HepG2 (cell line): ENCODE results near the gene DSCAM. TPM values are rescaled to one million over a fixed set of nuclear protein-coding genes. Genes with fewer than 3 reads are reported as not detected.

Experiments used
- ATAC-seq: fragments of 200-7000 bp; cut with Tn5 transposase; 3 replicates; pipeline ENCODE4 v1.9.1; 2020; ENCODE audit warnings: mild to moderate bottlenecking, moderate library complexity
- BruUV-seq: library from RNA; stranded (reverse); fragments of 400-500 nt; replicated peaks from 2 replicates; lab custom pipeline; 2021; lab: Mats Ljungman, UMichigan
- CTCF ChIA-PET: fragments of 300-600 bp; formaldehyde crosslinking; extraction: SDS; loops from one replicate; lab custom pipeline; 2021; ENCODE audit warnings: low total read pairs, inconsistent platforms, low intra/inter-chr PET ratio; lab: Yijun Ruan, JAX
- POLR2A ChIA-PET: fragments of 350-600 bp; sonication (Branson Sonifier 250); formaldehyde crosslinking; loops from one replicate; lab custom pipeline; 2020; ENCODE audit warnings: antibody characterized with exemption, inconsistent platforms; lab: Yijun Ruan, JAX
- DNase-seq: peaks from one replicate; pipeline ENCODE4 v3.0.0-alpha.2; 2015; ENCODE audit warnings: low spot score
- FAIRE-seq: peaks from 3 replicates; lab custom pipeline; 2011; peaks lifted over from hg19 to GRCh38; lab: Jason Lieb, UNC
- H2AFZ ChIP-seq: one replicate; pipeline ENCODE4 v1.6.1; 2011; ENCODE audit warnings: low read length, inconsistent platforms
- H3K27ac ChIP-seq: fragments of 300-600 bp; 3 replicates; pipeline ENCODE4 v1.8.0; 2011; ENCODE audit warnings: mixed run types, mild to moderate bottlenecking, mixed read lengths, low read length, inconsistent platforms; ENCODE audit not compliant: insufficient read depth; ENCODE audit errors: extremely low read length
- H3K27me3 ChIP-seq, 2 experiments: fragments of 200-600 bp in 1 of 2; 2 replicates in 1 of 2; 3 replicates in 1 of 2; pipeline versions ENCODE4 v1.6.0 to v1.8.0; 2011; ENCODE audit warnings: low read length in 2 of 2, mild to moderate bottlenecking in 2 of 2, moderate library complexity in 2 of 2, inconsistent platforms in 1 of 2; ENCODE audit not compliant: insufficient read depth in 2 of 2, control insufficient read depth in 1 of 2
- H3K36me3 ChIP-seq, 2 experiments: fragments of 200-600 bp in 1 of 2; replicated peaks in 1 of 2; 2 replicates in 1 of 2; 3 replicates in 1 of 2; pipeline versions ENCODE4 v1.5.1 to v1.8.0; 2011; ENCODE audit warnings: low read length in 2 of 2, inconsistent platforms in 1 of 2; ENCODE audit not compliant: insufficient read depth in 2 of 2, control insufficient read depth in 1 of 2
- H3K4me1 ChIP-seq: 2 replicates; pipeline ENCODE4 v1.5.1; 2012; ENCODE audit warnings: low read length, inconsistent platforms; ENCODE audit not compliant: insufficient read depth
- H3K4me2 ChIP-seq: 2 replicates; pipeline ENCODE4 v1.6.0; 2011; ENCODE audit warnings: low read depth, low read length, inconsistent platforms
- H3K4me3 ChIP-seq, 3 experiments: fragments of 200-600 bp in 1 of 3; sonication (generic), shearing (Covaris generic) in 1 of 3; replicated peaks in 1 of 3; 2 replicates each; pipeline ENCODE4 v1.5.1; 2011 to 2016; ENCODE audit warnings: low read length in 3 of 3, inconsistent platforms in 2 of 3, low read depth in 2 of 3, mild to moderate bottlenecking in 2 of 3, control low read depth in 1 of 3, mixed read lengths in 1 of 3; ENCODE audit not compliant: insufficient read depth in 1 of 3
- H3K79me2 ChIP-seq: one replicate; pipeline ENCODE4 v1.6.1; 2011; ENCODE audit warnings: low read length, inconsistent platforms; ENCODE audit not compliant: insufficient read depth
- H3K9ac ChIP-seq: 2 replicates; pipeline ENCODE4 v1.6.0; 2011; ENCODE audit warnings: mild to moderate bottlenecking, low read depth, low read length, inconsistent platforms; ENCODE audit not compliant: insufficient read depth
- H3K9me3 ChIP-seq: 2 replicates; pipeline ENCODE4 v1.5.1; 2012; ENCODE audit warnings: mild to moderate bottlenecking, low read length
- H4K20me1 ChIP-seq: 2 replicates; pipeline ENCODE4 v1.6.0; 2011; ENCODE audit warnings: inconsistent platforms, mild to moderate bottlenecking, low read length, moderate library complexity; ENCODE audit not compliant: insufficient read depth
- ARID3A ChIP-seq: IDR thresholded peaks from 2 replicates; pipeline ENCODE4 v1.6.1; 2012; ENCODE audit warnings: low read depth, low read length, improper control_type of control experiment
- IRF9 ChIP-seq: sonication (generic); formaldehyde crosslinking; IDR thresholded peaks from 2 replicates; pipeline ENCODE4 v1.8.0; 2022; ENCODE audit warnings: missing genetic modification reagents, mild to moderate bottlenecking, borderline replicate concordance
- KDM5B ChIP-seq: sonication (generic); formaldehyde crosslinking; IDR thresholded peaks from 2 replicates; pipeline ENCODE4 v1.4.0; 2020; ENCODE audit warnings: missing genetic modification reagents, mild to moderate bottlenecking, borderline replicate concordance
- MAFK ChIP-seq, 2 experiments: IDR thresholded peaks in 1 of 2; conservative IDR thresholded peaks in 1 of 2; 2 replicates each; pipeline ENCODE4 v1.6.1; 2011; ENCODE audit warnings: improper control_type of control experiment in 2 of 2, low read length in 2 of 2
- MTA3 ChIP-seq: sonication (generic); formaldehyde crosslinking; IDR thresholded peaks from 2 replicates; pipeline ENCODE4 v1.4.0; 2020; ENCODE audit warnings: missing genetic modification reagents
- PCBP2 ChIP-seq: fragments of 200-400 bp; formaldehyde crosslinking; optimal IDR thresholded peaks from 2 replicates; pipeline ENCODE3; 2018; ENCODE audit warnings: low read length, low read depth; ENCODE audit not compliant: poor library complexity, severe bottlenecking
- SOX5 ChIP-seq: IDR thresholded peaks from 2 replicates; pipeline ENCODE4 v1.6.1; 2016; ENCODE audit warnings: borderline replicate concordance
- ZNF672 ChIP-seq: sonication (generic); formaldehyde crosslinking; IDR thresholded peaks from 2 replicates; pipeline ENCODE4 v1.8.1; 2022; ENCODE audit warnings: missing genetic modification reagents
- WGBS: methylation state at CpG from one replicate; pipeline ENCODE4 v1.1.6; 2017; ENCODE audit warnings: low lambda C conversion rate; 5-methylcytosine and 5-hydroxymethylcytosine counted together
- in situ Hi-C: cut with HindIII; loops from 2 replicates; pipeline ENCODE4 v1.10.0; 2017; ENCODE audit warnings: low pct_unique_long_range_greater_than_20kb; ENCODE audit not compliant: extremely low pct_ligation_motif_present
- intact Hi-C: fragments of 100-400 bp; cut with micrococcal nuclease; formaldehyde crosslinking; loops from one replicate; pipeline ENCODE4 v1.10.0; 2022; ENCODE audit not compliant: unreplicated experiment
- polyA plus RNA-seq, 8 experiments: library from polyadenylated mRNA; depleted of rRNA in 3 of 8; stranded (reverse) in 7 of 8; unstranded in 1 of 8; fragments of >200 nt; fragmentation: Illumina TruSeq in 4 of 8; extraction: Trizol in 4 of 8; gene quantifications; 2 replicates each; pipeline versions ENCODE4 v1.2.1 to v1.2.3, GENCODE V29; 2011 to 2016; ENCODE audit warnings: low read depth in 4 of 8, missing spikeins in 1 of 8, mixed read lengths in 1 of 8; ENCODE audit not compliant: insufficient read depth in 1 of 8
- total RNA-seq, 5 experiments: library from RNA; depleted of rRNA; stranded (reverse); fragments of >200 nt; fragmentation: Illumina TruSeq; extraction: Trizol; gene quantifications; 2 replicates each; pipeline ENCODE4 v1.2.3, GENCODE V29; 2016; ENCODE audit warnings: low read depth in 1 of 5
- TF ChIP-seq, protein P1 (sequence below): sonication (generic); formaldehyde crosslinking; IDR thresholded peaks from 2 replicates; pipeline ENCODE4 v1.4.0; 2020; ENCODE audit warnings: missing genetic modification reagents, borderline replicate concordance
- TF ChIP-seq, protein P2 (sequence below): sonication (generic); formaldehyde crosslinking; IDR thresholded peaks from 2 replicates; pipeline ENCODE4 v1.8.1; 2023; ENCODE audit warnings: mild to moderate bottlenecking, missing genetic modification reagents
- TF ChIP-seq, protein P3 (sequence below): sonication (generic); formaldehyde crosslinking; IDR thresholded peaks from 2 replicates; pipeline ENCODE4 v1.5.0; 2020; ENCODE audit warnings: mild to moderate bottlenecking, missing genetic modification reagents, borderline replicate concordance
- TF ChIP-seq, protein P4 (sequence below): sonication (generic); formaldehyde crosslinking; IDR thresholded peaks from 2 replicates; pipeline ENCODE4 v1.5.1; 2020; ENCODE audit warnings: mild to moderate bottlenecking, missing genetic modification reagents, borderline replicate concordance

Gene DSCAM
- total and polyA plus RNA-seq, 2 of the 13 experiments (the other 11 are each of a cell fraction or from before 2014, with no cell fraction given) = not detected

- POLR2A ChIA-PET = no interaction called here
- FAIRE-seq (no peak), DNase-seq (no peak), ATAC-seq (no peak)
- H2AFZ ChIP-seq = no peak overlapping the region
- H3K4me2 ChIP-seq = no peak overlapping the region
- no peak overlapping the region for H3K27ac ChIP-seq
- CTCF ChIA-PET = no interaction called here
- no peaks in the 10 kb centered on the region for H3K79me2 ChIP-seq
- BruUV-seq = no TSS peak
- no peaks in the 10 kb centered on the region for H3K36me3 ChIP-seq
- intact Hi-C loops = no loop called here
- no peak overlapping the region for H3K4me3 ChIP-seq
- in situ Hi-C loops = no loop called here
- H3K9ac ChIP-seq = no peak overlapping the region
- WGBS = 0% methylated on average over 2 of the region's 2 CpGs
- no peaks in the 10 kb centered on the region for H3K4me1 ChIP-seq
- peaks cover 91% of the 10 kb centered on the region for H3K9me3 ChIP-seq
- H4K20me1 ChIP-seq = no peaks in the 10 kb centered on the region
- no peaks in the 10 kb centered on the region for H3K27me3 ChIP-seq
- TF ChIP-seq ARID3A (no peak), PCBP2 (no peak), SOX5 (CRISPR knock-in tag) (no peak), KDM5B (CRISPR knock-in tag) (no peak), MTA3 (no peak), MAFK (conservative IDR thresholded peaks at IDR 0.05 in 1 of 2, IDR thresholded peaks at IDR 0.05 in 1 of 2; ENCODE audit: low read length in 2 of 2) (no peak), ZNF672 (CRISPR knock-in tag) (no peak), IRF9 (no peak)
- TF ChIP-seq, protein P1, sequence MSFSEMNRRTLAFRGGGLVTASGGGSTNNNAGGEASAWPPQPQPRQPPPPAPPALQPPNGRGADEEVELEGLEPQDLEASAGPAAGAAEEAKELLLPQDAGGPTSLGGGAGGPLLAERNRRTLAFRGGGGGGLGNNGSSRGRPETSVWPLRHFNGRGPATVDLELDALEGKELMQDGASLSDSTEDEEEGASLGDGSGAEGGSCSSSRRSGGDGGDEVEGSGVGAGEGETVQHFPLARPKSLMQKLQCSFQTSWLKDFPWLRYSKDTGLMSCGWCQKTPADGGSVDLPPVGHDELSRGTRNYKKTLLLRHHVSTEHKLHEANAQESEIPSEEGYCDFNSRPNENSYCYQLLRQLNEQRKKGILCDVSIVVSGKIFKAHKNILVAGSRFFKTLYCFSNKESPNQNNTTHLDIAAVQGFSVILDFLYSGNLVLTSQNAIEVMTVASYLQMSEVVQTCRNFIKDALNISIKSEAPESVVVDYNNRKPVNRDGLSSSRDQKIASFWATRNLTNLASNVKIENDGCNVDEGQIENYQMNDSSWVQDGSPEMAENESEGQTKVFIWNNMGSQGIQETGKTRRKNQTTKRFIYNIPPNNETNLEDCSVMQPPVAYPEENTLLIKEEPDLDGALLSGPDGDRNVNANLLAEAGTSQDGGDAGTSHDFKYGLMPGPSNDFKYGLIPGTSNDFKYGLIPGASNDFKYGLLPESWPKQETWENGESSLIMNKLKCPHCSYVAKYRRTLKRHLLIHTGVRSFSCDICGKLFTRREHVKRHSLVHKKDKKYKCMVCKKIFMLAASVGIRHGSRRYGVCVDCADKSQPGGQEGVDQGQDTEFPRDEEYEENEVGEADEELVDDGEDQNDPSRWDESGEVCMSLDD (CRISPR knock-in tag) = no peak
- TF ChIP-seq, protein P2, sequence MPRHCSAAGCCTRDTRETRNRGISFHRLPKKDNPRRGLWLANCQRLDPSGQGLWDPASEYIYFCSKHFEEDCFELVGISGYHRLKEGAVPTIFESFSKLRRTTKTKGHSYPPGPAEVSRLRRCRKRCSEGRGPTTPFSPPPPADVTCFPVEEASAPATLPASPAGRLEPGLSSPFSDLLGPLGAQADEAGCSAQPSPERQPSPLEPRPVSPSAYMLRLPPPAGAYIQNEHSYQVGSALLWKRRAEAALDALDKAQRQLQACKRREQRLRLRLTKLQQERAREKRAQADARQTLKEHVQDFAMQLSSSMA (CRISPR knock-in tag) = no peak
- TF ChIP-seq, protein P3, sequence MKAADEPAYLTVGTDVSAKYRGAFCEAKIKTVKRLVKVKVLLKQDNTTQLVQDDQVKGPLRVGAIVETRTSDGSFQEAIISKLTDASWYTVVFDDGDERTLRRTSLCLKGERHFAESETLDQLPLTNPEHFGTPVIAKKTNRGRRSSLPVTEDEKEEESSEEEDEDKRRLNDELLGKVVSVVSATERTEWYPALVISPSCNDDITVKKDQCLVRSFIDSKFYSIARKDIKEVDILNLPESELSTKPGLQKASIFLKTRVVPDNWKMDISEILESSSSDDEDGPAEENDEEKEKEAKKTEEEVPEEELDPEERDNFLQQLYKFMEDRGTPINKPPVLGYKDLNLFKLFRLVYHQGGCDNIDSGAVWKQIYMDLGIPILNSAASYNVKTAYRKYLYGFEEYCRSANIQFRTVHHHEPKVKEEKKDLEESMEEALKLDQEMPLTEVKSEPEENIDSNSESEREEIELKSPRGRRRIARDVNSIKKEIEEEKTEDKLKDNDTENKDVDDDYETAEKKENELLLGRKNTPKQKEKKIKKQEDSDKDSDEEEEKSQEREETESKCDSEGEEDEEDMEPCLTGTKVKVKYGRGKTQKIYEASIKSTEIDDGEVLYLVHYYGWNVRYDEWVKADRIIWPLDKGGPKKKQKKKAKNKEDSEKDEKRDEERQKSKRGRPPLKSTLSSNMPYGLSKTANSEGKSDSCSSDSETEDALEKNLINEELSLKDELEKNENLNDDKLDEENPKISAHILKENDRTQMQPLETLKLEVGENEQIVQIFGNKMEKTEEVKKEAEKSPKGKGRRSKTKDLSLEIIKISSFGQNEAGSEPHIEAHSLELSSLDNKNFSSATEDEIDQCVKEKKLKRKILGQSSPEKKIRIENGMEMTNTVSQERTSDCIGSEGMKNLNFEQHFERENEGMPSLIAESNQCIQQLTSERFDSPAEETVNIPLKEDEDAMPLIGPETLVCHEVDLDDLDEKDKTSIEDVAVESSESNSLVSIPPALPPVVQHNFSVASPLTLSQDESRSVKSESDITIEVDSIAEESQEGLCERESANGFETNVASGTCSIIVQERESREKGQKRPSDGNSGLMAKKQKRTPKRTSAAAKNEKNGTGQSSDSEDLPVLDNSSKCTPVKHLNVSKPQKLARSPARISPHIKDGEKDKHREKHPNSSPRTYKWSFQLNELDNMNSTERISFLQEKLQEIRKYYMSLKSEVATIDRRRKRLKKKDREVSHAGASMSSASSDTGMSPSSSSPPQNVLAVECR (CRISPR knock-in tag) = no peak
- TF ChIP-seq, protein P4, sequence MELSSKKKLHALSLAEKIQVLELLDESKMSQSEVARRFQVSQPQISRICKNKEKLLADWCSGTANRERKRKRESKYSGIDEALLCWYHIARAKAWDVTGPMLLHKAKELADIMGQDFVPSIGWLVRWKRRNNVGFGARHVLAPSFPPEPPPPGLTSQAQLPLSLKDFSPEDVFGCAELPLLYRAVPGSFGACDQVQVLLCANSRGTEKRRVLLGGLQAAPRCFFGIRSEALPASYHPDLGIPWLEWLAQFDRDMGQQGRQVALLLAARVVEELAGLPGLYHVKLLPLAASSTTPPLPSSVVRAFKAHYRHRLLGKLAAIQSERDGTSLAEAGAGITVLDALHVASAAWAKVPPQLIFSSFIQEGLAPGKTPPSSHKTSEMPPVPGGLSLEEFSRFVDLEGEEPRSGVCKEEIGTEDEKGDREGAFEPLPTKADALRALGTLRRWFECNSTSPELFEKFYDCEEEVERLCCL (CRISPR knock-in tag) = no peak
Observed at GRCh38 chr21:40372506-40372905, 474.5 kb downstream of the DSCAM start.
